Muscle of arm (tissue), 14 donors: ENCODE data around the gene VWA5A. TPM values are rescaled to one million over a fixed set of nuclear protein-coding genes. Genes with fewer than 3 reads are reported as not detected.

Experiments
- DNase-seq: peaks from one replicate; pipeline ENCODE4 v3.0.0-alpha.2; 2013
- long read RNA-seq, 11 donors: transcript quantifications; one replicate each; lab custom pipeline, GENCODE V29; 2026
- polyA plus RNA-seq, 12 donors: library from polyadenylated mRNA; unstranded; fragments of 120-200 nt; gene quantifications; one replicate each; pipeline ENCODE4 v1.2.1, GENCODE V29; 2013; ENCODE audit not compliant: insufficient read length in 12 of 12

Gene VWA5A, protein sequence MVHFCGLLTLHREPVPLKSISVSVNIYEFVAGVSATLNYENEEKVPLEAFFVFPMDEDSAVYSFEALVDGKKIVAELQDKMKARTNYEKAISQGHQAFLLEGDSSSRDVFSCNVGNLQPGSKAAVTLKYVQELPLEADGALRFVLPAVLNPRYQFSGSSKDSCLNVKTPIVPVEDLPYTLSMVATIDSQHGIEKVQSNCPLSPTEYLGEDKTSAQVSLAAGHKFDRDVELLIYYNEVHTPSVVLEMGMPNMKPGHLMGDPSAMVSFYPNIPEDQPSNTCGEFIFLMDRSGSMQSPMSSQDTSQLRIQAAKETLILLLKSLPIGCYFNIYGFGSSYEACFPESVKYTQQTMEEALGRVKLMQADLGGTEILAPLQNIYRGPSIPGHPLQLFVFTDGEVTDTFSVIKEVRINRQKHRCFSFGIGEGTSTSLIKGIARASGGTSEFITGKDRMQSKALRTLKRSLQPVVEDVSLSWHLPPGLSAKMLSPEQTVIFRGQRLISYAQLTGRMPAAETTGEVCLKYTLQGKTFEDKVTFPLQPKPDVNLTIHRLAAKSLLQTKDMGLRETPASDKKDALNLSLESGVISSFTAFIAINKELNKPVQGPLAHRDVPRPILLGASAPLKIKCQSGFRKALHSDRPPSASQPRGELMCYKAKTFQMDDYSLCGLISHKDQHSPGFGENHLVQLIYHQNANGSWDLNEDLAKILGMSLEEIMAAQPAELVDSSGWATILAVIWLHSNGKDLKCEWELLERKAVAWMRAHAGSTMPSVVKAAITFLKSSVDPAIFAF
- polyA plus RNA-seq = 100 to 1,000 TPM in 8 of 12 donors, 10 to 100 TPM in 3, not detected in 1; 52.6 to 171 (median 113) TPM
- long read RNA-seq, donor 1, partial matches to known transcripts = 24 of 29 reads
- long read RNA-seq, donor 1, other reads (novel, unspliced or antisense) = 0 of 29 reads
- long read RNA-seq, donor 2, full-length matches to known transcripts = 16 of 58 reads
- long read RNA-seq, donor 2, partial matches to known transcripts = 42 of 58 reads
- long read RNA-seq, donor 2, other reads (novel, unspliced or antisense) = 0 of 58 reads
- long read RNA-seq, donor 3, full-length matches to known transcripts = 11 of 40 reads
- long read RNA-seq, donor 3, partial matches to known transcripts = 29 of 40 reads
- long read RNA-seq, donor 3, other reads (novel, unspliced or antisense) = 0 of 40 reads
- long read RNA-seq, donor 4, partial matches to known transcripts = 6 of 6 reads
- long read RNA-seq, donor 4, other reads (novel, unspliced or antisense) = 0 of 6 reads
- long read RNA-seq, donor 5 = 0 reads
- long read RNA-seq, donor 6, full-length matches to known transcripts = 3 of 15 reads
- long read RNA-seq, donor 6, partial matches to known transcripts = 12 of 15 reads
- long read RNA-seq, donor 6, other reads (novel, unspliced or antisense) = 0 of 15 reads
- long read RNA-seq, donor 7, full-length matches to known transcripts = 10 of 19 reads
- long read RNA-seq, donor 7, partial matches to known transcripts = 9 of 19 reads
- long read RNA-seq, donor 7, other reads (novel, unspliced or antisense) = 0 of 19 reads
- long read RNA-seq, donor 8, full-length matches to known transcripts = 17 of 51 reads
- long read RNA-seq, donor 8, partial matches to known transcripts = 34 of 51 reads
- long read RNA-seq, donor 8, other reads (novel, unspliced or antisense) = 0 of 51 reads
- long read RNA-seq, donor 9, full-length matches to known transcripts = 4 of 4 reads
- long read RNA-seq, donor 9, partial matches to known transcripts = 0 of 4 reads
- long read RNA-seq, donor 9, other reads (novel, unspliced or antisense) = 0 of 4 reads
- long read RNA-seq, donor 10, full-length matches to known transcripts = 17 of 48 reads
- long read RNA-seq, donor 10, partial matches to known transcripts = 31 of 48 reads
- long read RNA-seq, donor 10, other reads (novel, unspliced or antisense) = 0 of 48 reads
- long read RNA-seq, donor 11, full-length matches to known transcripts = 10 of 64 reads
- long read RNA-seq, donor 11, partial matches to known transcripts = 54 of 64 reads
- long read RNA-seq, donor 11, other reads (novel, unspliced or antisense) = 0 of 64 reads

GRCh38 chr11:124114942-124115781, at the start of gene VWA5A:
VWA5A (plus strand) TSS chr11:124115450; CDS start chr11:124117512, 2,062 bp downstream.
- peak; percentile 89 for DNase-seq

- no peak for DNase-seq
Observed at GRCh38 chr11:124068601-124069110, 46.6 kb upstream of the VWA5A start.

DNA sequence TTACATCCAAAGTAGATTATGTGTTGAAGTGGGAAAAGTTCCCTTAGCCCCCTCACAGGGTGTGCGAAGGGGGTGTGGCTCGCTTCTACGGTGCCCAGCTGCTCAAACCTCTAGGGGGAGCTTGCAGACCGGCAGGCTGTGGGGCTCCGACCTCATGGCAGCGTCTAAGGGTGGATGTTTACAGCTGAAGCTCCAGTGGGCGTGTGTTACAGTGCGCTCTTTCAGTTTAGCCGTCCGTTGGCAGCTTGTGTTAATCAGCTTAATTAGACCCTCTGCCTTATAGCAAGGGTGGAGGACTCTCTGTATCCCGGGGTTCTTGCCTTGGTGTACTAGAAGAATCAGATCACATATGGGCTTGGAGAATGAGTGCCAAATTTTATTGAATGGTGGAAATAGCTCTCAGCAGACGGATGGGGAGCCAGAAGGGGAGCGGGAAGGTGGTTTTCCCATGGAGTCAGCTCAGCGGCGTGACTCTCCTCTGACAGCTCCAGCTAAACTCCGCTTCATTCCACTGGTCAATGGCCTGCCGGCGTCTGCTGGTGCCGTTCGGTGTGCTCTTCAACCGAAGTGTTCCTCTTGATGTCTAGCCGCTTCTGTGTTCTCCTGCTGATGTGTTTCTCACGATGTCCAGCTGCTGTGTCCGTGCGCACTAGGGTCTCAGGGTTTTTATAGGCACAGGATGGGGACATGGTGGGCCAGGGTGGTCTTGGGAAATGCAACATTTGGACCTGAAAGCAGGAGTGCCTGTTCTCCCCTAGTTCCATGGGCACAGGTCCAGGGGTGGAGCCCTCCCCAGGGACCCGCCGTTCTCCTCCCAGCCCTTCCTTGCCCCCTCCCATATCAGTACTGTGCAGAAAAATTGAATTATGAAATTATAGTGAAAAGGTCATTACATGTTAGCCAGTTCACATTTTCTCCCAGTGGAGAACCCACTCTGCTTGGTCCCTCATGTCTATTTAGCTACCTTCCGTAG, 45.5 kb upstream of the VWA5A start:
- DNase-seq = no peak

GRCh38 chr11:124070915-124071622, 44.2 kb upstream of the VWA5A start:
- DNase-seq = peak; percentile 73

DNA sequence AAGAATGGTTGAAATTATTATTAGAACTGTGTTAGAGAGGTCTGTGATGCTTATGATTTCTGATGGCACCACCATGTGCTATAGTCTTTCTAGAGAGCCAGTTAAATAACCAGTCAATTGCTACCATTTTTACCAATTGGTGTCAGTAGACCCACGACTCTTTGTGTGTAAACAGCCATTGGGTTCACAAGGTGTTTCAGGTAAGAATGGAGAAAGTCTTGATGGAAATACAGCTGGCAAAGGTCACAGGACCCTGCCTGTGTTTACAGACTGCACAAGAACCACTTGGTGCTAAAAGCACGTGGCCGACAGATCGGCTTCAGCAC, 43.7 kb upstream of the VWA5A start:
- no peak for DNase-seq

DNA sequence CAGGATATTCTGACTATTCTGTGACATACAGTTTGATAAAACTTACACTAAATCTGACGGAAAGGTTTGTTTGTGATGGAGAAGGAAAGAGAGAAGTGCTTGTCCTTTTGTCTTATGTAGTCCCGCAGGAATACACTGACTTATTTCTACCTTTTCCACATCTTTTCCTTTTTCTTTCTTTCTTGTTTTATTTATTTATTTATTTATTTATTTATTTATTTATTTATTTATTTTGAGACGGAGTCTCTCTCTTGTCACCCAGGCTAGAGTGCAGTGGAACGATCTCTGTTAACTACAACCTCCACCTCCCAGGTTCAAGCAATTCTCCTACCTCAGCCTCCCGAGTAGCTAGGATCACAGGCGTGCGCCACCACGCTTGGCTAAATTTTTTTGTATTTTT, 43.1 kb upstream of the VWA5A start:
- DNase-seq = no peak

DNA sequence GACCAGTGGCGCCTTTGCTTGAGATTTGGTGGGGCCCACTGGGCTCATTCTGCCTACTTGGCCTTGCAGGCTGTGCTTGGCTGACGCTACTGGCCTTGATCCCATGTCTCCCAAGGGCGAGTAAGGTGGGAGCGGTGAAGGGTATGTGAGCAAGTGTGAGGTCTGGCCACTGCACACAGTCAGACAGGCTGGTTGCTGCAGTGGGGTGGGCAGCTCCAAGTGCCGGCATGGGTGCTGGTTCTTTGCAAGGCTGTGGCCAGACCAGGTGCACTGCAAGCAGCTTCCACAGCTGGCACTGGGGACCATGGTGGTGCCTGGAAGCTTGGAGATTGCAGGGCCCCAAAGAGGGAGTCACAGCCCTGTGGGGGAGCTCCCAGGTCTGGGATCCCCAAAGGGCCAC, 40.7 kb upstream of the VWA5A start:
- no peak for DNase-seq

- DNase-seq = no peak
Observed at GRCh38 chr11:124075492-124075840, 39.8 kb upstream of the VWA5A start.

GRCh38 chr11:124075841-124076651, 39.2 kb upstream of the VWA5A start:
- no peak for DNase-seq

DNA sequence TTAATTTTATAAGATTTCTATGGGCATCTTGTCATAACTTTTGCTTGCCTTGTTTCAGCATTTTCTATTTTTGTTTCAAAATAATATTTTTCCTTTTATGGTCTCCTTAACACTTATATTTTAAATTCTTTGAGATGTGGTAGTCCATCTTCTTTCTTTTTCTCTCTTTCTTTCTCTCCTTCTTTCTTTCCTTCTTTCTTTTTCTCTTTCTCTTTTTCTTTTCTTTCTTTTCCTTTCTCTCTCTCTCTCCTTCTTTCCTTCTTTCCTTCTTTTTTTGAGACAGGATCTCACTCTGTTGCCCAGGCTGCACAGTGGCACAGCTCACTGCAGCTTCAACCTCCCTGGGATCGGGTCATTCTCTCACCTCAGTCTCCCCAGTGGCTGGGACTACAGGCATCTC, 38.0 kb upstream of the VWA5A start:
- DNase-seq = no peak

GRCh38 chr11:124078591-124078990, 36.7 kb upstream of the VWA5A start:
- DNase-seq = no peak

- DNase-seq = no peak
Observed at GRCh38 chr11:124079631-124080326, 35.5 kb upstream of the VWA5A start.

DNA sequence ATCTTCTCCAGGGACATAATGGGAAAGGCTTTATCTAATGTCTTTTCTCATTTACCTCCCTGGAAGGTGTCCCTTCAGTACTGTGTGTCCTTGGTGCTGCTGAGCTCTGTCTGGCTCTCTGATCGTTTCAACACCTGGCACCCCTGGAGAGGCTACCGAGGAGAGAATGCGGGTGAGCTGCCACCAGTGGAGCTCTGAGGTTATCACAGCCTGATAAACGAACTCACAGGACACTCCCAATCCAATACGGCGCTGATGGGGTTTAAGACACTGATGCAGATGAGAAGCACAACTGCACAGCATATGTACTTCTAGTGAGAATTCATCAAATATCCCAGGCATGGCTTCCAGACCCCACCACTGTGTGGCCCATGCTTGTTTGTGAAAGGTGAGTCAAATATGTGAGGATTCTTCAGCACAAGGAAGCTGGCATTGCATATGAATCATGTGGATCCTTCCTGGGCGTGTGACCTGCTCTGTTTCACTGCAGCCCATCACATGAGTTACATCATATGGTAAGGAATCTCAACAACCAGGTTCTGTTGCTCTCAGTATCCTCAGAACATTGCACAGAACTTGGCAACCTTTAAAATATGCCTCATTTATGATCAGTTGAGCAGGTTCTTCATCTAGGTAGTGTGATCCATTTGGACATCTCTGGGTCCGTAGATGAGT, 34.8 kb upstream of the VWA5A start:
- no peak for DNase-seq

GRCh38 chr11:124081483-124081882, 33.8 kb upstream of the VWA5A start:
- no peak for DNase-seq

- DNase-seq = no peak
Observed at GRCh38 chr11:124082371-124082770, 32.9 kb upstream of the VWA5A start.
